Measurements from ENCODE around the gene USP17L30.
"Not testable (repeated sequence)": the region's sequence is repeated elsewhere in the genome, so short reads cannot be mapped to it uniquely, and the experiment has no call there.

USP17L30 gene, protein sequence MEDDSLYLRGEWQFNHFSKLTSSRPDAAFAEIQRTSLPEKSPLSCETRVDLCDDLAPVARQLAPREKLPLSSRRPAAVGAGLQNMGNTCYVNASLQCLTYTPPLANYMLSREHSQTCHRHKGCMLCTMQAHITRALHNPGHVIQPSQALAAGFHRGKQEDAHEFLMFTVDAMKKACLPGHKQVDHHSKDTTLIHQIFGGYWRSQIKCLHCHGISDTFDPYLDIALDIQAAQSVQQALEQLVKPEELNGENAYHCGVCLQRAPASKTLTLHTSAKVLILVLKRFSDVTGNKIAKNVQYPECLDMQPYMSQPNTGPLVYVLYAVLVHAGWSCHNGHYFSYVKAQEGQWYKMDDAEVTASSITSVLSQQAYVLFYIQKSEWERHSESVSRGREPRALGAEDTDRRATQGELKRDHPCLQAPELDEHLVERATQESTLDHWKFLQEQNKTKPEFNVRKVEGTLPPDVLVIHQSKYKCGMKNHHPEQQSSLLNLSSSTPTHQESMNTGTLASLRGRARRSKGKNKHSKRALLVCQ

GRCh38 chr4:9362829-9363228 lies at the start of gene USP17L30:
USP17L30 (plus strand) TSS chr4:9363129; CDS start chr4:9363129, 0 bp downstream.
- not testable (repeated sequence) for DNase-seq

DNA sequence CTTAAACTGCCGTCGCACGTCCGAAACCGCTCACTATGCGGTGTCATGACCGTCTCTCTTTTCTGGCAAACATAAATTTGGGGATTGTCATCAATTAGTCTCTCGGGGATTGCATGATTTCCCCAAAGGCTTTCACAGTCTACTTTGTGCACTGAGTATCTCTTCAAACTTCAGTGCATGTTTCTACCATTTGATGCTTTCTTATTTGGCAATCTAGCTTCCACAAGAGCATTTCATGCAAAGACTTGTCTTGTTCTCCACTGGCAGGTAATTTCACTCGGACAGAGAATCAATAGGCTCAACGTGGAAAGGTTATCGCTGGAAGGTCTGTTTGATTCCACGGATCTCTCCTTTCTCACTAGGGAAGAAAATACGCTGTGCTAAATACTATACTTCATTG lies 38.7 kb upstream of the USP17L30 start:
- DNase-seq, result not testable (repeated sequence)

GRCh38 chr4:9324865-9325264 lies 38.1 kb upstream of the USP17L30 start, which contains the start of gene USP17L24:
USP17L24 (plus strand) TSS chr4:9325165; CDS start chr4:9325165, 0 bp downstream.
- not testable (repeated sequence) for DNase-seq

GRCh38 chr4:9329611-9330010 lies 33.3 kb upstream of the USP17L30 start, which contains the start of gene USP17L25:
USP17L25 (plus strand) TSS chr4:9329911; CDS start chr4:9329911, 0 bp downstream.
- not testable (repeated sequence) for DNase-seq

- not testable (repeated sequence) for DNase-seq
Observed at GRCh38 chr4:9334358-9334757, 28.6 kb upstream of the USP17L30 start, which contains the start of gene USP17L26. USP17L26 (plus strand) TSS chr4:9334658; CDS start chr4:9334658, 0 bp downstream.

DNA sequence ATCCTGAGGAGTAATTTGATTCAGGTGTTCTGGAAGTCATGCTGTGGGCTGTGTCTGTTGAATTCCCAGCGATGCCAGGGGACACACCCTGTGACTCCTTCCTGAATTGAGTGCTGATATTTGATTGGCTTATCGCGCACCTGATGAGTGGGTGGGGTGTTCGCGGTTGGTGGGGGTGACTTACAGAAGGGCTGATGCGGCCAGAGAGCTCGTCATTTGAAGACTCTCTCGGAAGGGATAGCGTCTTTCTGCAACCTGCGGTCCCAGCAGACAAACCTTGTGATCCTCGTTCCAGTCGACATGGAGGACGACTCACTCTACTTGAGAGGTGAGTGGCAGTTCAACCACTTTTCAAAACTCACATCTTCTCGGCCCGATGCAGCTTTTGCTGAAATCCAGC lies 23.8 kb upstream of the USP17L30 start, which contains the start of gene USP17L5:
Gene USP17L5 (plus strand): TSS at position 301 of the 400 bp plus-strand sequence. CDS start 0 bp downstream, at position 301.
- not testable (repeated sequence) for DNase-seq

DNA sequence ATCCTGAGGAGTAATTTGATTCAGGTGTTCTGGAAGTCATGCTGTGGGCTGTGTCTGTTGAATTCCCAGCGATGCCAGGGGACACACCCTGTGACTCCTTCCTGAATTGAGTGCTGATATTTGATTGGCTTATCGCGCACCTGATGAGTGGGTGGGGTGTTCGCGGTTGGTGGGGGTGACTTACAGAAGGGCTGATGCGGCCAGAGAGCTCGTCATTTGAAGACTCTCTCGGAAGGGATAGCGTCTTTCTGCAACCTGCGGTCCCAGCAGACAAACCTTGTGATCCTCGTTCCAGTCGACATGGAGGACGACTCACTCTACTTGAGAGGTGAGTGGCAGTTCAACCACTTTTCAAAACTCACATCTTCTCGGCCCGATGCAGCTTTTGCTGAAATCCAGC lies 19.1 kb upstream of the USP17L30 start, which contains the start of gene USP17L27:
Gene USP17L27 (plus strand): TSS at position 301 of the 400 bp plus-strand sequence. CDS start 0 bp downstream, at position 301.
- not testable (repeated sequence) for DNase-seq

- DNase-seq, result not testable (repeated sequence)
Observed at GRCh38 chr4:9348593-9348992, 14.3 kb upstream of the USP17L30 start, which contains the start of gene USP17L28. USP17L28 (plus strand) TSS chr4:9348893; CDS start chr4:9348893, 0 bp downstream.

- not testable (repeated sequence) for DNase-seq
Observed at GRCh38 chr4:9350866-9351265, 12.1 kb upstream of the USP17L30 start.

GRCh38 chr4:9353338-9353737 lies 9.6 kb upstream of the USP17L30 start, which contains the start of gene USP17L29:
USP17L29 (plus strand) TSS chr4:9353638; CDS start chr4:9353638, 0 bp downstream.
- DNase-seq, result not testable (repeated sequence)

GRCh38 chr4:9379881-9380280 lies 17.0 kb downstream of the USP17L30 start:
- not testable (repeated sequence) for DNase-seq

DNA sequence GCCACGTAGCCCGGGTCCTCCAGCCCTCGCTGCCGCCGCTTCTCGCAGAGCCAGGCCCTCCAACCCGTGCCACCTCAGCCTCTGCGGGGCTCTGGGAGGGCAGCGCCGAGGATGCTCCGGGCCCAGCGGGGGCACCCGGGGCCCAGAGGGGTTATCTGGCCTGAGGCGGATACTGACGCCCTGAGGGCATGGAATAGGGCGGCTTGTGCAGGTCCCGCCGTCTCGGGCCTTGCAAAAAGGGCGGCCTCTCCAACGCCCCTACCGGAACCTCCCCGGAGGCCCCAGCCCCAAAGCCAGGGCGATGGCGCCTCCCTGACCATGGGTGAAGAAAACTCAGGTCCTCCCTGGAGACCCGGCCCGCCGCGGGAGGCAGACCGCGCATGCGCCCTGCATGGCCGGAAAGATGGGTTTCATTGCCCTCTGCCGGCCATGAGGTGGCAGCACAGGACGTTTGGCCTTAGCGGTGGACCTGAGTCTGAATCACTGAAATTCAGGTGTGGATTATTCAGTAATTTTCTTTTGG lies 18.1 kb downstream of the USP17L30 start:
- DNase-seq, result peak; percentile 1

DNA sequence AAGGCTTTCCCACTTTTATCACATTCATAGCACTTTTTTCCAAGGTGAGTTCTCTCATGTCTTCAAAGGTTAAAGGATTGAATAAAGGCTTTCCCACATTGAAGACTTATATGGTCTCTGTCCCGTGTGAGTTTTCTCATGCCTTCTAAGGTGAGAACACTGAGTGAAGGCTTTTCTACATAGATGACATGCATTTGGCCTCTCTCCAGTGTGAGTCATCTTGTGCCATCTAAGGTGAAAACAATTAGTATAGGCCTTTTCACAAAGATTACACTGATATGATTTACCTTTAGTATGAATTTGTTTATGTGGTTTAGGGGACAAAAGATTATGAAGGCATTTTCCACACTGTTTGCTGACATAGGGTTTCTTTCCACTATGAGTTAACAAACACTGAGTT lies 21.2 kb downstream of the USP17L30 start:
- no peak for DNase-seq

- DNase-seq, result not testable (repeated sequence)
Observed at GRCh38 chr4:9389001-9389400, 26.1 kb downstream of the USP17L30 start.

- DNase-seq, result not testable (repeated sequence)
Observed at GRCh38 chr4:9405774-9406173, 42.8 kb downstream of the USP17L30 start.

- not testable (repeated sequence) for DNase-seq
Observed at GRCh38 chr4:9406491-9406890, 43.6 kb downstream of the USP17L30 start.

DNA sequence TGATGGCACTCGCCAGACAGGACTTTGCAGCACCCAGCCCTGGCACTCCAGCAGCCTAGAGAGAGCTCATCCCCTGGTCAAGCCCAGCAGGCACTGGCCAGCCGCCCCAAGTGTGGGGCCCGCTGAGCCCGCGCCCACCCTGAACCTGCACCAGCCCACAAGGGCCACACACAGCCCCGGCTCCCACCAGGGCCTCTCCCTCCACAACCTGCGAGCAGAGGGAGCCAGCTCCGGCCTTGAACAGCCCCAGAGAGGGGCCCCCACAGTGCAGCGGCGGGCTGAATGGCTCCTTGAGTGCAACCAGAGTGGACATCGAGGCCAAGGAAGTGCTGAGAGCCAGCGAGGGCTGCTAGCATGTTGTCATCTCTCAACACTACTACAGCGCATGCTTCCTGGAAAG lies 46.9 kb downstream of the USP17L30 start:
- DNase-seq, result no peak
